Lung (tissue), 12 donors: ENCODE measurements around the gene RPS6KA2. TPM values are rescaled to one million over a fixed set of nuclear protein-coding genes. Genes with fewer than 3 reads are reported as not detected.
"Not testable (repeated sequence)": the region's sequence is repeated elsewhere in the genome, so short reads cannot be mapped to it uniquely, and the experiment has no call there.

ENCODE experiments used
- ATAC-seq: fragments of 200-7000 bp; cut with Tn5 transposase; one replicate; pipeline ENCODE4 v1.9.1; 2020; ENCODE audit warnings: moderate number of reproducible peaks; ENCODE audit not compliant: insufficient read depth, low FRiP score
- DNase-seq, 3 donors: peaks; one replicate each; pipeline ENCODE4 v3.0.0-alpha.2; 2013 to 2017
- H3K27ac ChIP-seq, 2 donors: one replicate each; pipeline ENCODE4 v1.5.1; 2013; ENCODE audit warnings: mild to moderate bottlenecking in 2 of 2, moderate library complexity in 2 of 2, control low read depth in 1 of 2, inconsistent platforms in 1 of 2, low read depth in 1 of 2, low read length in 1 of 2
- H3K27me3 ChIP-seq, 3 donors: one replicate each; pipeline ENCODE4 v1.5.1; 2013; ENCODE audit warnings: low read length in 2 of 3; ENCODE audit not compliant: control insufficient read depth in 3 of 3, insufficient read depth in 3 of 3
- H3K36me3 ChIP-seq, 4 donors: one replicate each; pipeline ENCODE4 v1.5.1; 2013; ENCODE audit warnings: low read length in 4 of 4, mild to moderate bottlenecking in 1 of 4, moderate library complexity in 1 of 4; ENCODE audit not compliant: control insufficient read depth in 4 of 4, insufficient read depth in 4 of 4
- H3K4me1 ChIP-seq, 5 donors: one replicate each; pipeline ENCODE4 v1.5.1; 2013; ENCODE audit warnings: low read length in 5 of 5, mild to moderate bottlenecking in 2 of 5, moderate library complexity in 1 of 5; ENCODE audit not compliant: control insufficient read depth in 5 of 5, insufficient read depth in 5 of 5
- H3K4me3 ChIP-seq: one replicate; pipeline ENCODE4 v1.5.1; 2013; ENCODE audit warnings: mild to moderate bottlenecking, control low read depth, moderate library complexity
- H3K9ac ChIP-seq, 2 donors: one replicate each; pipeline ENCODE4 v1.5.1; 2013; ENCODE audit warnings: low read length in 2 of 2, control low read depth in 1 of 2; ENCODE audit not compliant: insufficient read depth in 1 of 2
- H3K9me3 ChIP-seq, 4 donors: one replicate each; pipeline ENCODE4 v1.5.1; 2013; ENCODE audit warnings: low read length in 3 of 4, mild to moderate bottlenecking in 1 of 4, moderate library complexity in 1 of 4; ENCODE audit not compliant: control insufficient read depth in 4 of 4, insufficient read depth in 3 of 4
- WGBS, 2 donors: extraction: QIAGEN DNeasy Blood & Tissue Kit; methylation state at CpG; one replicate each; pipeline ENCODE4 v1.1.7; 2013; 5-methylcytosine and 5-hydroxymethylcytosine counted together
- polyA plus RNA-seq, 2 donors: library from polyadenylated mRNA; stranded (reverse); fragments of 200-250 nt; gene quantifications; one replicate each; pipeline ENCODE4 v1.2.1, GENCODE V29; 2013
- total RNA-seq, 2 donors: library from RNA; depleted of rRNA in 1 of 2; stranded (reverse); fragments of >200 nt in 1 of 2; gene quantifications; one replicate each; pipeline ENCODE4 v1.2.1, GENCODE V29; 2014 to 2021
- TF ChIP-seq, protein P1 (sequence below): IDR thresholded peaks from 2 replicates; pipeline ENCODE4 v1.5.1; 2012; ENCODE audit warnings: mild to moderate bottlenecking; ENCODE audit errors: control extremely low read depth, extremely low read depth
- donor health status: control.
- donor health status: control.
- donor health status: Bipolar disorder and iron deficiency.
- donor health status: healthy.
- donor health status: DM: yes; HTN: yes; CAD: no.

RPS6KA2 gene
- total and polyA plus RNA-seq, 4 donors: 61.9 to 185 (median 105) TPM

DNA sequence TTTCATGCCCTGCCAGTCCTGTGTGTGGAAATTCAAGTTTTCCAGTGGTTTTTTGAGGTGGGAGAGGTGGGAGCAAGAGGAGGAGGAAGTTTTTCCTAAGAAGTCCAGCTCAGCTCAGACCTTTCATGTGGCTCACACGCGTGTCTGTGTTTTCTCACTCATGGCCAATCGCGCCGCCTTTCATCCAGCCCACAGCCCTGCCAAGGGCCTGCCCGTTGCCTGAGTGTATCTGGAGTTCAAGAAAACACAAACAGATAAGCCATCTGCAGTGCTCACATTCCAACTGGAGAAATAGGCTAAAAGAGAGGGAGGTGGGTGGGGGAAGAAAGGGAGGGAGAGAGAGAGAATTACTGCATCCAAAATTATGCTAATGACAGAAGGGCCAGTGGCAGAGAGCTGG, 231.7 kb downstream of the RPS6KA2 start:
- peaks cover 0 to 2% (median 0%) of the 10 kb centered on the region in 3 donors for H3K27me3 ChIP-seq
- TF ChIP-seq, protein P1, sequence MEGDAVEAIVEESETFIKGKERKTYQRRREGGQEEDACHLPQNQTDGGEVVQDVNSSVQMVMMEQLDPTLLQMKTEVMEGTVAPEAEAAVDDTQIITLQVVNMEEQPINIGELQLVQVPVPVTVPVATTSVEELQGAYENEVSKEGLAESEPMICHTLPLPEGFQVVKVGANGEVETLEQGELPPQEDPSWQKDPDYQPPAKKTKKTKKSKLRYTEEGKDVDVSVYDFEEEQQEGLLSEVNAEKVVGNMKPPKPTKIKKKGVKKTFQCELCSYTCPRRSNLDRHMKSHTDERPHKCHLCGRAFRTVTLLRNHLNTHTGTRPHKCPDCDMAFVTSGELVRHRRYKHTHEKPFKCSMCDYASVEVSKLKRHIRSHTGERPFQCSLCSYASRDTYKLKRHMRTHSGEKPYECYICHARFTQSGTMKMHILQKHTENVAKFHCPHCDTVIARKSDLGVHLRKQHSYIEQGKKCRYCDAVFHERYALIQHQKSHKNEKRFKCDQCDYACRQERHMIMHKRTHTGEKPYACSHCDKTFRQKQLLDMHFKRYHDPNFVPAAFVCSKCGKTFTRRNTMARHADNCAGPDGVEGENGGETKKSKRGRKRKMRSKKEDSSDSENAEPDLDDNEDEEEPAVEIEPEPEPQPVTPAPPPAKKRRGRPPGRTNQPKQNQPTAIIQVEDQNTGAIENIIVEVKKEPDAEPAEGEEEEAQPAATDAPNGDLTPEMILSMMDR: no peak
- peaks cover 0 to 7% (median 0%) of the 10 kb centered on the region in 4 donors for H3K9me3 ChIP-seq
- H3K4me3 ChIP-seq: no peak overlapping the region
- H3K36me3 ChIP-seq: no peaks in the 10 kb centered on the region
- no peak overlapping the region for H3K27ac ChIP-seq
- no peak for ATAC-seq
- peaks cover 0 to 2% (median 0%) of the 10 kb centered on the region in 5 donors for H3K4me1 ChIP-seq
- DNase-seq: no peak
- WGBS, 2 donors: 64 to 80% methylated on average over 6 of the region's 6 CpGs
- no peak overlapping the region for H3K9ac ChIP-seq

DNA sequence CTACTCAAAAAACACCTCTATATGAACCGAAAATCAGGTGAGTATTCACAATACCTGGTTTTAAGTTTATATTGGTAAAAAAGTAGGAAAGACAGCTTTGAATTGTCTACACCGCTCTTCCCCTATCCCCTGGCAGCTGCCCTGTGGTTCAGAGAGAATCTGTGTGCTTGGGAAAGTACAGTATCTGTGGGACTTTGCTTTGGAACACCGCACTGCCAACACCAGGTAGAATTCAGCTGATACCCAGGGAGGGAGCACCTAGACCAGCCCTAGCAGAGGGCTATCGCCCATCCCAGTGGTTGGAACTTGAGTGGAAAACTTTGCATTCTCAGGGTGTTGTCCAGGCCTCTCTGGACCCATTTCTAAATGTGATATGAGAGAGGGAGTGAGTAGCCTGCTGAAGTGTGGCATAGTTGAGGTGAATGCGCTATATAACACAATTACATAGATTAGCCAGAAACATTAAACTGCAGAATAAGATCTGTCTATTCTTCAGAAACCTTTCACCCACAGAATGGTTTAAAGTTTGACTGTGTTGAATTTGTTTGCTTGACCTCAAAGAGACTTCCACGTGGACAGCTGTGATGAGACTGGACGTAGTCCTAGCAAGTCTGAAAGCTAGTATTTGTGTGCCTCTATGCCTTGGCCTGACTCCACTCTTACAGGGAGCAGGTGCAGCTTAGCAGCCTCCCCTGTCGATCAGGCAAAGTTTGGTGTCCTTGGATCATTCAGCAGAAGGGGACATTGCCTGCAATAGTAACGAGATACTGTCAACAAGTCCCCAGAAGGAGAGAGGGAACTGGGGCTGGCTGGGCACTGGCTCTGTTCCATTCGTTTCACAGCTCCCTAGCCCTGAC, 232.8 kb downstream of the RPS6KA2 start:
- no peak for DNase-seq
- Histone ChIP-seq H3K4me3 (no peak overlapping the region), H3K27ac (no peak overlapping the region), H3K27me3 (peaks cover 0 to 2% (median 0%) of the 10 kb centered on the region in 3 donors), H3K4me1 (no peaks in the 10 kb centered on the region), H3K9me3 (peaks cover 0 to 7% (median 0%) of the 10 kb centered on the region in 4 donors), H3K9ac (no peak overlapping the region), H3K36me3 (no peaks in the 10 kb centered on the region)
- no peak for ATAC-seq
- 74 to 83% methylated on average over 10 of the region's 10 CpGs for WGBS, 2 donors
- TF ChIP-seq, protein P1: no peak

DNA sequence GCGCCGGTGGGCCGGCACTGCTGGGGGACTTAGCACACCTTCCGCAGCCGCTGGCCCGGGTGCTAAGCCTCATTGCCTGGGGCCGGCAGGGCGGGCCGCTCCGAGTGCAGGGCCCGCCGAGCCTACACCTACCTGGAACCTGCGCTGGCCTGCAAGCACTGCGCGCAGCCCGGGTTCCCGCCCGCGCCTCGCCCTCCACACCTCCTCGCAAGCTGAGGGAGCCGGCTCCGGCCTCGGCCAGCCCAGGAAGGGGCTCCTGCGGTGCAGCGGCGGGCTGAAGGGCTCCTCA, 233.6 kb downstream of the RPS6KA2 start:
- Histone ChIP-seq H3K27me3 (peaks cover 0 to 2% (median 0%) of the 10 kb centered on the region in 3 donors), H3K27ac (no peak overlapping the region), H3K36me3 (no peaks in the 10 kb centered on the region), H3K9ac (no peak overlapping the region), H3K9me3 (peaks cover 0 to 7% (median 0%) of the 10 kb centered on the region in 4 donors), H3K4me1 (peaks cover 0 to 2% (median 0%) of the 10 kb centered on the region in 5 donors), H3K4me3 (no peak overlapping the region)
- ATAC-seq: no peak
- 81 to 89% methylated on average over 21 to 27 of the region's 27 CpGs for WGBS, 2 donors
- TF ChIP-seq, protein P1: no peak
- DNase-seq: no peak

DNA sequence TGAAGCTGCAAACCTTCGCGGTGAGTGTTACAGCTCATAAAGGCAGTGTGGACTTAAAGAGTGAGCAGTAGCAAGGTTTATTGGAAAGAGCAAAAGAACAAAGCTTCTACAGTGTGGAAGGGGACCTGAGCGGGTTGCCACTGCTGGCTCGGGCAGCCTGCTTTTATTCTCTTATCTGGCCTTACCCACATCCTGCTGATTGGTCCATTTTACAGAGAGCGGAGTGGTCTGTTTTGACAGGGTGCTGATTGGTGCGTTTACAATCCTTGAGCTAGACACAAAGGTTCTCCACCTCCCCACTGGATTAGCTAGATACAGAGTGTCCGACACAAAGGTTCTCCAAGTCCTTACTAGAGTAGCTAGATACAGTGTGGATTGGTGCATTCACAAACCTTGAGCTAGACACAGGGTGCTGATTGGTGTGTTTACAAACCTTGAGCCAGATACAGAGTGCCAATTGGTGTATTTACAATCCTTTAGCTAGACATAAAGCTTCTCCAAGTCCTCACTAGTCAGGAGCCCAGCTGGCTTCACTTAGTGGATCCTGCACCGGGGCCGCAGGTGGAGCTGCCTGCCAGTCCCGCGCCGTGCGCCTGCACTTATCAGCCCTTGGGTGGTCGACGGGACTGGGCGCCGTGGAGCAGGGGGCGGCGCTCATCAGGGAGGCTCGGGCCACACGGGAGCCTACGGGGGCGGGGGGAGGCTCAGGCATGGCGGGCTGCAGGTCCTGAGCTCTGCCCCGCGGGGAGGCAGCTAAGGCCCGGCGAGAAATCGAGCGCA, 234.1 kb downstream of the RPS6KA2 start:
- H3K9me3 ChIP-seq, H3K9ac ChIP-seq, H3K27ac ChIP-seq, H3K4me1 ChIP-seq, ATAC-seq, H3K36me3 ChIP-seq, H3K4me3 ChIP-seq, H3K27me3 ChIP-seq, DNase-seq: not testable (repeated sequence)
- WGBS, 2 donors: 83 to 93% methylated on average over 26 to 30 of the region's 30 CpGs
